ENCODE data around the gene CCDC69. TPM values are rescaled to one million over a fixed set of nuclear protein-coding genes. Genes with fewer than 3 reads are reported as not detected.

CCDC69 gene
- total RNA-seq, 4 donors from 2014 or later: 93.4 to 128 (median 114) TPM

DNA sequence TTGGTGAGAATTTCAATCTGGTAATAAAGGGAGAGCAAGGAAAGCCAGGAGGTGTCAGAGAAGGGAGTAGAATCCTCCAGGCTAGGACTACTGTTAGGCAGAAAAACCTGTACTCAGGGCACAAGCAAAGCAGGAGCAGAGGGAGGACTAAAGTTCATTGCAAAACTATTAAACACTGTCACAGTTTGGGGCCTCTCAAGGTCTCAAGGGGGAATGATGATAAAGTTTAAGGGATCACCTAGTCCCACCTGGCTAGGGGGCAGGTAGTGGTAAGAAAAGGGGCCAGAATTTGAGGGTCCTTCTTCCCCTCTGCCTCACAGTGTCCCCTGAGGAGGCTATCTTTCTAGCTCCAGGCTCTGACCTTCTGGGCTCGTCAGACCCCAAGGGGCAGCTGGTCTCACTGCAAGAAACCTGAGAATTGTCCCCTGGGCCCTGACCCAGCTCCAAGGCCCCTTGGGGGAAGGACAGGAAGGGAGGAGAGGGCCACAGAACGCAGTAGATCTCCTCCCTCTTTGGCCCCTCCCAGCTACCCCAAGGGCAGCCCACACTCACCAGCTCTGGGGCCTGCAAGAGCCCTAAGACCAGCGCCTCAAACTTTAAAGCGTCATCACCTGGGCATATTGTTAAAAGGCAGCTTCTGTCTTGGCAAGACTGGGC, 974 bp downstream of the CCDC69 start:
- Histone ChIP-seq H3K9me3 (no peaks in the 10 kb centered on the region), H3K27ac (peak overlapping the region; percentile 94 to 97 (median 95)), H3K36me3 (no peaks in the 10 kb centered on the region), H3K4me3 (peak overlapping the region; percentile 81 to 92 (median 88)), H3K27me3 (no peaks in the 10 kb centered on the region), H3K4me1 (peaks cover 52 to 53% of the 10 kb centered on the region in 2 donors)
- no peak for TF ChIP-seq POLR2A (IDR thresholded peaks at IDR 0.05)
- TF ChIP-seq, protein P1, sequence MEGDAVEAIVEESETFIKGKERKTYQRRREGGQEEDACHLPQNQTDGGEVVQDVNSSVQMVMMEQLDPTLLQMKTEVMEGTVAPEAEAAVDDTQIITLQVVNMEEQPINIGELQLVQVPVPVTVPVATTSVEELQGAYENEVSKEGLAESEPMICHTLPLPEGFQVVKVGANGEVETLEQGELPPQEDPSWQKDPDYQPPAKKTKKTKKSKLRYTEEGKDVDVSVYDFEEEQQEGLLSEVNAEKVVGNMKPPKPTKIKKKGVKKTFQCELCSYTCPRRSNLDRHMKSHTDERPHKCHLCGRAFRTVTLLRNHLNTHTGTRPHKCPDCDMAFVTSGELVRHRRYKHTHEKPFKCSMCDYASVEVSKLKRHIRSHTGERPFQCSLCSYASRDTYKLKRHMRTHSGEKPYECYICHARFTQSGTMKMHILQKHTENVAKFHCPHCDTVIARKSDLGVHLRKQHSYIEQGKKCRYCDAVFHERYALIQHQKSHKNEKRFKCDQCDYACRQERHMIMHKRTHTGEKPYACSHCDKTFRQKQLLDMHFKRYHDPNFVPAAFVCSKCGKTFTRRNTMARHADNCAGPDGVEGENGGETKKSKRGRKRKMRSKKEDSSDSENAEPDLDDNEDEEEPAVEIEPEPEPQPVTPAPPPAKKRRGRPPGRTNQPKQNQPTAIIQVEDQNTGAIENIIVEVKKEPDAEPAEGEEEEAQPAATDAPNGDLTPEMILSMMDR (IDR thresholded peaks at IDR 0.05 in 4 of 5, conservative IDR thresholded peaks at IDR 0.05 in 1 of 5): no peak
- peak in 1 of 2 donors; percentile 62 for DNase-seq
- in situ Hi-C loops (cut with MboI; ENCODE audit: low sequenced_read_pairs in 4 of 4): no loop called here
- intact Hi-C loops (cut with DNase I; ENCODE audit: low total_unique reads): loop anchor here (2.0 kb wide), 1 partner anchor 16 kb away; no protein-coding TSS in a partner anchor
- ATAC-seq: peak; percentile 16 to 31

DNA sequence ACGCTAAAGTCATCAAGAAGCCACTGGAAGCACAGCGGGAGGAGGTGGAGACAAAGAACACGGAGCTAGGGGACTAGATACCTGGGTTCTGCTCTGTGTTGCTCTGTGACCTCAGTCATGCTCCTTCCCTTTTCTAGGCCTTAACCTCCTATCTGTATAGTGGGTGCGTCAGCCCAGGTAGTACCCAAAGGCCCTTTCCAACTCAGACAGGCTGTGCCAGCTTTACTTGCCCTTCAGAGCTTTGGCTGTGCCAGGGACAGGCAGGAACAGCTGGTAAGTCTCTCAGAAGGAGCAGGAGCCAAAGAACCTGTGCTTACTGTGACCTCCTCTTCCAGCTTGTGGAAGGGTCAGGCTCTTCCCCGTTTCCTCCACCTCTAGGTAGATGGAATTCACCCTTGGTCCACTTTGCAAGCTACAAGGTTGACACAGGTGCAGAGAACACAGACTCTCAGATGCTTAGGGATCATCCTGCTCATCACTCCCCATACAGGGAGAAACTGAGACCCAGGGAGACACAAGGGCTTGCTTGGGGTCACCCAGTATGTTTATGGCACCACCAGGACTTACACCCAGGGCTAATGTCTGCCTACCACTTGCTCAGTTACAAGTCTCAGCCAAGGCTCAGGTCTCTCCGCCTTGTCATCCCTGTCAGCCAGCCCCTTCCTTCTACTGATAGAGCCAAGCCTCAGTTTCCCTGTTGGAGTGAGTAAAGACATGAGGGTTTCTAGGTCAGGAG, 1.7 kb downstream of the CCDC69 start:
- peak in 1 of 2 donors; percentile 24 for TF ChIP-seq POLR2A (IDR thresholded peaks at IDR 0.05)
- TF ChIP-seq, protein P1 (IDR thresholded peaks at IDR 0.05 in 4 of 5, conservative IDR thresholded peaks at IDR 0.05 in 1 of 5): no peak
- peak overlapping the region; percentile 94 to 97 (median 95) for H3K27ac ChIP-seq
- DNase-seq (peak; percentile 66 to 89), ATAC-seq (peak; percentile 75 to 77)
- peaks cover 59% of the 10 kb centered on the region in 2 donors for H3K4me1 ChIP-seq
- intact Hi-C loops (cut with DNase I; ENCODE audit: low total_unique reads) (loop anchor here (2.0 kb wide), 1 partner anchor 17 kb away; no protein-coding TSS in a partner anchor), in situ Hi-C loops (cut with MboI; ENCODE audit: low sequenced_read_pairs in 4 of 4) (no loop called here)
- no peaks in the 10 kb centered on the region for H3K9me3 ChIP-seq
- peak overlapping the region; percentile 81 to 92 (median 88) for H3K4me3 ChIP-seq
- no peaks in the 10 kb centered on the region for H3K27me3 ChIP-seq
- no peaks in the 10 kb centered on the region for H3K36me3 ChIP-seq

DNA sequence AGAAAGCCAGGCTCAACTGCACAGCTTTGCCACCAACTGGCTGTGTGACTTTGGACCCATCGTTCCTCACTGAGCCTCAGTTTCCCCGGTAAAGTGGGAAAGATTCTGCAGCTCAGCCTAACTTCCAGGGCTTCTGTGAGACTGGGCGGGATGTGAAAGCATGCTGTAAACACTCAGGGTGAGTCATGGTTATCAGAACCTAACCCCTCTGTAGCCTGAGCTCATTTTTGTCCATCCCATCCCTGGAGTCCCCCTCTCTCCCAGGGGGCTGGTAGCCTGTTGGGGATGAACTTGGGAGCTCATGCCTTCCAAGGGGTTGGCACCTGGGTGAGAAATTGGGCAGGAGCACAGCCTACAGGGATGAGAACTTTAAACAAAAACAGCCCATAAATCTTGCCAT, 2.3 kb downstream of the CCDC69 start:
- Histone ChIP-seq H3K4me1 (peaks cover 64 to 65% of the 10 kb centered on the region in 2 donors), H3K27me3 (no peaks in the 10 kb centered on the region), H3K27ac (peak overlapping the region; percentile 94 to 97 (median 95)), H3K9me3 (no peaks in the 10 kb centered on the region), H3K4me3 (peak overlapping the region in 3 of 4 donors; percentile 15 to 92 (median 87)), H3K36me3 (no peaks in the 10 kb centered on the region)
- DNase-seq (peak in 1 of 2 donors; percentile 29), ATAC-seq (peak; percentile 55 to 73)
- TF ChIP-seq, protein P1 (IDR thresholded peaks at IDR 0.05 in 4 of 5, conservative IDR thresholded peaks at IDR 0.05 in 1 of 5): no peak
- in situ Hi-C loops (cut with MboI; ENCODE audit: low sequenced_read_pairs in 4 of 4): no loop called here
- intact Hi-C loops (cut with DNase I; ENCODE audit: low total_unique reads): no loop called here

DNA sequence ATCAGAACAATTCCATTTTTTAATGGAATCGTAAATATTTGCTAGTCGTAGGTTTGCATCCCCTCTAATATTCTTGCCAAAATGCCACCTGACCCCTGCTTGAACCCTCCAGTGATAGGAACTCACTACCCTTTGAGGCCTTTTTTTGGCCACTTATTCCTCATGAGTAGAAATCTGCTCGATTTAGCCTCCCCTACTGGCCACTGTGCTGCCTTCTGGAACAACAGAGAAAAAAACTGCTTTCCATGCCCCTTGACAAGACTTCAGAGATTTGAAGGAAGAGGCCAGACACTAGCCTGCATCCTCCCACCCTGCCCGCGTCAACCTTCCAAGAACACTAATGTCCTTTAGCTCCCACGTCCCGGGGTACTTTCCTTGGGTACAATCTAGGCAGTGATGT, 4.1 kb downstream of the CCDC69 start:
- TF ChIP-seq POLR2A (IDR thresholded peaks at IDR 0.05): no peak
- TF ChIP-seq, protein P1 (IDR thresholded peaks at IDR 0.05 in 4 of 5, conservative IDR thresholded peaks at IDR 0.05 in 1 of 5): no peak
- Histone ChIP-seq H3K27ac (peak overlapping the region; percentile 94 to 97 (median 95)), H3K4me1 (peaks cover 80 to 82% of the 10 kb centered on the region in 2 donors), H3K36me3 (no peaks in the 10 kb centered on the region), H3K4me3 (no peak overlapping the region), H3K27me3 (no peaks in the 10 kb centered on the region), H3K9me3 (no peaks in the 10 kb centered on the region)
- DNase-seq: peak in 1 of 2 donors; percentile 5
- intact Hi-C loops (cut with DNase I; ENCODE audit: low total_unique reads) (no loop called here), in situ Hi-C loops (cut with MboI; ENCODE audit: low sequenced_read_pairs in 4 of 4) (no loop called here)
- ATAC-seq: no peak

Data from gastrocnemius medialis (tissue), 4 donors.